GM12878 (cell line): ENCODE data around the gene TIMM17B. TPM values are rescaled to one million over a fixed set of nuclear protein-coding genes. Genes with fewer than 3 reads are reported as not detected.
A peak's percentile ranks its signal among the peaks of the same experiment; 100 is the strongest.

Source experiments
- BHLHE40 ChIP-seq, 2 experiments: fragments of 450-650 bp in 1 of 2; IDR thresholded peaks; 2 replicates each; pipeline ENCODE4 v1.6.1; 2011 to 2017; ENCODE audit warnings: low read depth in 2 of 2, borderline replicate concordance in 1 of 2, improper control_type of control experiment in 1 of 2, low read length in 1 of 2, mild to moderate bottlenecking in 1 of 2
- BMI1 ChIP-seq: fragments of 450-650 bp; IDR thresholded peaks from 2 replicates; pipeline ENCODE4 v1.6.1; 2016; ENCODE audit warnings: mild to moderate bottlenecking, moderate library complexity, borderline replicate concordance
- CHD1 ChIP-seq: IDR thresholded peaks from 2 replicates; pipeline ENCODE4 v1.6.1; 2012; ENCODE audit warnings: low read depth, low read length, improper control_type of control experiment
- CHD2 ChIP-seq: IDR thresholded peaks from 2 replicates; pipeline ENCODE4 v1.6.1; 2011; ENCODE audit warnings: low read depth, low read length, improper control_type of control experiment, borderline replicate concordance
- GATAD2B ChIP-seq: fragments of 450-650 bp; conservative IDR thresholded peaks from 2 replicates; pipeline ENCODE4 v1.6.1; 2017; ENCODE audit warnings: low read depth, mild to moderate bottlenecking, moderate library complexity
- IKZF1 ChIP-seq: fragments of 450-650 bp; conservative IDR thresholded peaks from 2 replicates; pipeline ENCODE4 v1.6.1; 2017; ENCODE audit warnings: antibody characterized with exemption, mild to moderate bottlenecking
- MTA2 ChIP-seq: fragments of 450-650 bp; IDR thresholded peaks from 2 replicates; pipeline ENCODE4 v1.6.1; 2016; ENCODE audit warnings: low read depth, mild to moderate bottlenecking, moderate library complexity
- MTA3 ChIP-seq: IDR thresholded peaks from 2 replicates; pipeline ENCODE4 v1.6.1; 2012; ENCODE audit warnings: low read length, inconsistent platforms, borderline replicate concordance
- NFXL1 ChIP-seq: fragments of 450-650 bp; IDR thresholded peaks from 2 replicates; pipeline ENCODE4 v1.6.1; 2017; ENCODE audit warnings: antibody characterized with exemption, mild to moderate bottlenecking, borderline replicate concordance
- NR2C1 ChIP-seq: fragments of 450-650 bp; IDR thresholded peaks from 2 replicates; pipeline ENCODE4 v1.6.1; 2017; ENCODE audit warnings: antibody characterized with exemption, mild to moderate bottlenecking, moderate library complexity
- NR2F1 ChIP-seq: fragments of 450-650 bp; conservative IDR thresholded peaks from 2 replicates; pipeline ENCODE4 v1.6.1; 2017; ENCODE audit warnings: mild to moderate bottlenecking
- POLR2AphosphoS2 ChIP-seq: IDR thresholded peaks from 2 replicates; pipeline ENCODE4 v1.6.1; 2011; ENCODE audit warnings: low read depth, mild to moderate bottlenecking, low read length, improper control_type of control experiment, moderate library complexity
- POLR2AphosphoS5 ChIP-seq: IDR thresholded peaks from 2 replicates; pipeline ENCODE4 v1.6.1; 2011; ENCODE audit warnings: mild to moderate bottlenecking, low read length, inconsistent platforms
- SMC3 ChIP-seq: IDR thresholded peaks from 2 replicates; pipeline ENCODE4 v1.6.1; 2011; ENCODE audit warnings: low read length, improper control_type of control experiment, borderline replicate concordance
- STAT3 ChIP-seq: IDR thresholded peaks from 2 replicates; pipeline ENCODE4 v1.6.1; 2011; ENCODE audit warnings: low read depth, low read length, improper control_type of control experiment
- TBL1XR1 ChIP-seq: IDR thresholded peaks from 2 replicates; pipeline ENCODE4 v1.6.1; 2012; ENCODE audit warnings: low read depth, low read length, improper control_type of control experiment
- polyA plus RNA-seq, 11 experiments: library from polyadenylated mRNA; depleted of rRNA in 4 of 11; unstranded in 6 of 11; stranded (reverse) in 5 of 11; fragments of >200 nt; fragmentation: Nextera tagmentation in 4 of 11; fragmentation: Illumina TruSeq in 1 of 11; extraction: Ambion mirVana in 4 of 11; extraction: Trizol in 1 of 11; gene quantifications; 1 replicate in 1 of 11; 2 replicates in 10 of 11; pipeline versions ENCODE4 v1.2.1 to v1.2.3, GENCODE V29; 2011 to 2016; ENCODE audit warnings: inconsistent platforms in 2 of 11, missing spikeins in 2 of 11, low read depth in 1 of 11
- total RNA-seq, 4 experiments: library from RNA; depleted of rRNA in 3 of 4; stranded (reverse); fragments of >200 nt in 3 of 4; fragmentation: Illumina TruSeq in 1 of 4; extraction: Trizol in 1 of 4; gene quantifications; 2 replicates each; pipeline versions ENCODE4 v1.2.1 to v1.2.3, GENCODE V29; 2013 to 2021
- TF ChIP-seq, protein P1 (sequence below): fragments of 450-650 bp; IDR thresholded peaks from 2 replicates; pipeline ENCODE4 v1.6.1; 2017; ENCODE audit warnings: antibody characterized with exemption, mild to moderate bottlenecking, moderate library complexity
- TF ChIP-seq, protein P2 (sequence below): fragments of 450-650 bp; IDR thresholded peaks from 2 replicates; pipeline ENCODE4 v1.6.1; 2016; ENCODE audit warnings: mild to moderate bottlenecking, moderate library complexity, borderline replicate concordance
- TF ChIP-seq, protein P3 (sequence below), 3 experiments: IDR thresholded peaks in 2 of 3; conservative IDR thresholded peaks in 1 of 3; 2 replicates each; pipeline ENCODE4 v1.5.1; 2011; ENCODE audit warnings: low read depth in 3 of 3, low read length in 3 of 3, mild to moderate bottlenecking in 3 of 3, control low read depth in 2 of 3, moderate library complexity in 2 of 3, inconsistent platforms in 1 of 3, mixed read lengths in 1 of 3; ENCODE audit not compliant: control insufficient read depth in 2 of 3, insufficient read depth in 1 of 3; ENCODE audit errors: extremely low read depth in 1 of 3
- TF ChIP-seq, protein P4 (sequence below): IDR thresholded peaks from 2 replicates; pipeline ENCODE4 v1.6.1; 2012; ENCODE audit warnings: low read depth, low read length, improper control_type of control experiment

The TIMM17B gene
- total and polyA plus RNA-seq, 10 of the 15 experiments (the other 5 are each of a cell fraction or from before 2014, with no cell fraction given): 4.5 to 88.7 (median 47.5) TPM

DNA sequence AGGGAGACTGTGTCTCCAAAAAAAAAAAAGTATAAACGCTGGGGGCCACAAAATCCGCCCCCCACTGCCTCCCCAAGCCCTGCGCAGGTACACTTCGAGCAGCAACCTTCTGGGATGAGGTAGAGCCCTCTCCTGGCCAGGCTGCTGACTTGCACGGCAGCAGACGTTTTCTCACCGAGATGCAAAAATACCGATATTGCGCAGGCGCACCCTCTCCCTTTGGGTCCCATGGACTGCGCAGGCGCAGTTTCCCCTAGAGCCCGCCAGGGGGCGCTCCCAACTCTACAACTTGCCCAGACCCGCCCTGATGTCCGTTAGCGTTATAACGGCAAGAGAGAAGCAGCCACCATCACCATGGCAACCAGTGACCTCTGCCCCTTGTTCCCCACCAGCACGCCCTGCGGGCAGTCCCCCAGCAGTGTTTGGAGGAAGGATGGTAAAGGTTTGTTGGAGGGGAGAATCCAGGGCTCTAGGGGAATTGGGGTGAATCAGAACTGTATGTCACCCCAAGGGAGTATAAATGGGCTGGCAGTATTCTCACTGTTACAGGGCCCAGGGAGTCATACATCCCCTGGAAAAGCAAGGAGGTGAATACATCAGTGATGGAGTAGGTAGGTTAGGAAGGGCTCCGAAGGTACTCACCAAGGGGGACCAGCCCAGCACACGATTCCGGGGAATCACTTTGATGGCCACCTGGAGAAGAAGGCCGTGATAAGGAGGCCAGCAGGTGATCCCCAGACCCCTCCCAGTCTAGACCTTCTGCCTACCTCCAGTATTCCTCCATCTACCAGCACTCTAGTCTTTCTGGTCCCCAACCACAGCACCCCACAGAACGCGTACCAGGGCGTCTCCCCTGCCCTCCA lies 19.8 kb upstream of the TIMM17B start (continued):
- TF ChIP-seq, protein P1, sequence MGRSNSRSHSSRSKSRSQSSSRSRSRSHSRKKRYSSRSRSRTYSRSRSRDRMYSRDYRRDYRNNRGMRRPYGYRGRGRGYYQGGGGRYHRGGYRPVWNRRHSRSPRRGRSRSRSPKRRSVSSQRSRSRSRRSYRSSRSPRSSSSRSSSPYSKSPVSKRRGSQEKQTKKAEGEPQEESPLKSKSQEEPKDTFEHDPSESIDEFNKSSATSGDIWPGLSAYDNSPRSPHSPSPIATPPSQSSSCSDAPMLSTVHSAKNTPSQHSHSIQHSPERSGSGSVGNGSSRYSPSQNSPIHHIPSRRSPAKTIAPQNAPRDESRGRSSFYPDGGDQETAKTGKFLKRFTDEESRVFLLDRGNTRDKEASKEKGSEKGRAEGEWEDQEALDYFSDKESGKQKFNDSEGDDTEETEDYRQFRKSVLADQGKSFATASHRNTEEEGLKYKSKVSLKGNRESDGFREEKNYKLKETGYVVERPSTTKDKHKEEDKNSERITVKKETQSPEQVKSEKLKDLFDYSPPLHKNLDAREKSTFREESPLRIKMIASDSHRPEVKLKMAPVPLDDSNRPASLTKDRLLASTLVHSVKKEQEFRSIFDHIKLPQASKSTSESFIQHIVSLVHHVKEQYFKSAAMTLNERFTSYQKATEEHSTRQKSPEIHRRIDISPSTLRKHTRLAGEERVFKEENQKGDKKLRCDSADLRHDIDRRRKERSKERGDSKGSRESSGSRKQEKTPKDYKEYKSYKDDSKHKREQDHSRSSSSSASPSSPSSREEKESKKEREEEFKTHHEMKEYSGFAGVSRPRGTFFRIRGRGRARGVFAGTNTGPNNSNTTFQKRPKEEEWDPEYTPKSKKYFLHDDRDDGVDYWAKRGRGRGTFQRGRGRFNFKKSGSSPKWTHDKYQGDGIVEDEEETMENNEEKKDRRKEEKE: no peak
- peak; percentile 48 for TF ChIP-seq POLR2AphosphoS5
- TF ChIP-seq, protein P2, sequence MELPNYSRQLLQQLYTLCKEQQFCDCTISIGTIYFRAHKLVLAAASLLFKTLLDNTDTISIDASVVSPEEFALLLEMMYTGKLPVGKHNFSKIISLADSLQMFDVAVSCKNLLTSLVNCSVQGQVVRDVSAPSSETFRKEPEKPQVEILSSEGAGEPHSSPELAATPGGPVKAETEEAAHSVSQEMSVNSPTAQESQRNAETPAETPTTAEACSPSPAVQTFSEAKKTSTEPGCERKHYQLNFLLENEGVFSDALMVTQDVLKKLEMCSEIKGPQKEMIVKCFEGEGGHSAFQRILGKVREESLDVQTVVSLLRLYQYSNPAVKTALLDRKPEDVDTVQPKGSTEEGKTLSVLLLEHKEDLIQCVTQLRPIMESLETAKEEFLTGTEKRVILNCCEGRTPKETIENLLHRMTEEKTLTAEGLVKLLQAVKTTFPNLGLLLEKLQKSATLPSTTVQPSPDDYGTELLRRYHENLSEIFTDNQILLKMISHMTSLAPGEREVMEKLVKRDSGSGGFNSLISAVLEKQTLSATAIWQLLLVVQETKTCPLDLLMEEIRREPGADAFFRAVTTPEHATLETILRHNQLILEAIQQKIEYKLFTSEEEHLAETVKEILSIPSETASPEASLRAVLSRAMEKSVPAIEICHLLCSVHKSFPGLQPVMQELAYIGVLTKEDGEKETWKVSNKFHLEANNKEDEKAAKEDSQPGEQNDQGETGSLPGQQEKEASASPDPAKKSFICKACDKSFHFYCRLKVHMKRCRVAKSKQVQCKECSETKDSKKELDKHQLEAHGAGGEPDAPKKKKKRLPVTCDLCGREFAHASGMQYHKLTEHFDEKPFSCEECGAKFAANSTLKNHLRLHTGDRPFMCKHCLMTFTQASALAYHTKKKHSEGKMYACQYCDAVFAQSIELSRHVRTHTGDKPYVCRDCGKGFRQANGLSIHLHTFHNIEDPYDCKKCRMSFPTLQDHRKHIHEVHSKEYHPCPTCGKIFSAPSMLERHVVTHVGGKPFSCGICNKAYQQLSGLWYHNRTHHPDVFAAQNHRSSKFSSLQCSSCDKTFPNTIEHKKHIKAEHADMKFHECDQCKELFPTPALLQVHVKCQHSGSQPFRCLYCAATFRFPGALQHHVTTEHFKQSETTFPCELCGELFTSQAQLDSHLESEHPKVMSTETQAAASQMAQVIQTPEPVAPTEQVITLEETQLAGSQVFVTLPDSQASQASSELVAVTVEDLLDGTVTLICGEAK: no peak
- TF ChIP-seq CHD1: no peak
- no peak for TF ChIP-seq NFXL1
- TF ChIP-seq, protein P3, sequence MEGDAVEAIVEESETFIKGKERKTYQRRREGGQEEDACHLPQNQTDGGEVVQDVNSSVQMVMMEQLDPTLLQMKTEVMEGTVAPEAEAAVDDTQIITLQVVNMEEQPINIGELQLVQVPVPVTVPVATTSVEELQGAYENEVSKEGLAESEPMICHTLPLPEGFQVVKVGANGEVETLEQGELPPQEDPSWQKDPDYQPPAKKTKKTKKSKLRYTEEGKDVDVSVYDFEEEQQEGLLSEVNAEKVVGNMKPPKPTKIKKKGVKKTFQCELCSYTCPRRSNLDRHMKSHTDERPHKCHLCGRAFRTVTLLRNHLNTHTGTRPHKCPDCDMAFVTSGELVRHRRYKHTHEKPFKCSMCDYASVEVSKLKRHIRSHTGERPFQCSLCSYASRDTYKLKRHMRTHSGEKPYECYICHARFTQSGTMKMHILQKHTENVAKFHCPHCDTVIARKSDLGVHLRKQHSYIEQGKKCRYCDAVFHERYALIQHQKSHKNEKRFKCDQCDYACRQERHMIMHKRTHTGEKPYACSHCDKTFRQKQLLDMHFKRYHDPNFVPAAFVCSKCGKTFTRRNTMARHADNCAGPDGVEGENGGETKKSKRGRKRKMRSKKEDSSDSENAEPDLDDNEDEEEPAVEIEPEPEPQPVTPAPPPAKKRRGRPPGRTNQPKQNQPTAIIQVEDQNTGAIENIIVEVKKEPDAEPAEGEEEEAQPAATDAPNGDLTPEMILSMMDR (IDR thresholded peaks at IDR 0.05 in 2 of 3, conservative IDR thresholded peaks at IDR 0.05 in 1 of 3; ENCODE audit: control insufficient read depth in 2 of 3, extremely low read depth in 1 of 3, insufficient read depth in 1 of 3, low read depth in 3 of 3, low read length in 3 of 3): peak; percentile 86 to 97 (median 91)
- TF ChIP-seq BMI1: peak; percentile 99
- TF ChIP-seq TBL1XR1: 0 out of 2 replicates have a peak, but pooled peaks have one; percentile 47
- no peak for TF ChIP-seq MTA2
- TF ChIP-seq GATAD2B: no peak
- peak; percentile 47 to 69 for TF ChIP-seq BHLHE40 (IDR thresholded peaks at IDR 0.05; ENCODE audit: borderline replicate concordance in 1 of 2, low read depth in 2 of 2, low read length in 1 of 2)
- TF ChIP-seq IKZF1: peak; percentile 71
- peak; percentile 70 for TF ChIP-seq SMC3
- TF ChIP-seq, protein P4, sequence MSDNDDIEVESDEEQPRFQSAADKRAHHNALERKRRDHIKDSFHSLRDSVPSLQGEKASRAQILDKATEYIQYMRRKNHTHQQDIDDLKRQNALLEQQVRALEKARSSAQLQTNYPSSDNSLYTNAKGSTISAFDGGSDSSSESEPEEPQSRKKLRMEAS: 0 out of 2 replicates have a peak, but pooled peaks have one; percentile 40
- TF ChIP-seq MTA3: no peak
- peak; percentile 99 for TF ChIP-seq NR2F1
- TF ChIP-seq CHD2: peak; percentile 65
- peak; percentile 92 for TF ChIP-seq NR2C1
- no peak for TF ChIP-seq STAT3
- peak; percentile 90 for TF ChIP-seq POLR2AphosphoS2
